Measurements from ENCODE around the gene RAB31. TPM values are rescaled to one million over a fixed set of nuclear protein-coding genes. Genes with fewer than 3 reads are reported as not detected.

RAB31 gene
- total and polyA plus RNA-seq, 2 experiments from 2014 or later = 8.7 to 27.7 TPM

GRCh38 chr18:9771261-9771976 is 63.3 kb downstream of the RAB31 start:
- no peaks in the 10 kb centered on the region for H3K36me3 ChIP-seq

GRCh38 chr18:9771977-9772660 is 64.0 kb downstream of the RAB31 start:
- H3K27me3 ChIP-seq = no peaks in the 10 kb centered on the region
- H3K4me3 ChIP-seq = no peak overlapping the region
- H3K9me3 ChIP-seq (ENCODE audit: low read depth) = no peaks in the 10 kb centered on the region
- H3K27ac ChIP-seq = no peak overlapping the region
- TF ChIP-seq CTCF (IDR thresholded peaks at IDR 0.05; ENCODE audit: low read depth, low read length) = no peak
- H3K4me1 ChIP-seq (ENCODE audit: low read depth) = no peaks in the 10 kb centered on the region
- DNase-seq (ENCODE audit: low read depth in 1 of 2, low spot score in 1 of 2) = no peak
- H3K36me3 ChIP-seq = no peaks in the 10 kb centered on the region

More at GRCh38 chr18:9771261-9771976, 63.3 kb downstream of the RAB31 start:
- peak; percentile 98 for TF ChIP-seq CTCF (IDR thresholded peaks at IDR 0.05; ENCODE audit: low read depth, low read length)
- Histone ChIP-seq H3K9me3 (ENCODE audit: low read depth) (no peaks in the 10 kb centered on the region), H3K4me1 (ENCODE audit: low read depth) (no peaks in the 10 kb centered on the region), H3K27ac (no peak overlapping the region), H3K27me3 (no peaks in the 10 kb centered on the region), H3K4me3 (no peak overlapping the region)
- peak; percentile 76 to 81 for DNase-seq (ENCODE audit: low read depth in 1 of 2, low spot score in 1 of 2)

GRCh38 chr18:9772847-9773677 is 65.0 kb downstream of the RAB31 start:
- no peak for TF ChIP-seq CTCF (IDR thresholded peaks at IDR 0.05; ENCODE audit: low read depth, low read length)
- no peaks in the 10 kb centered on the region for H3K36me3 ChIP-seq
- no peak for DNase-seq (ENCODE audit: low read depth in 1 of 2, low spot score in 1 of 2)
- no peak overlapping the region for H3K4me3 ChIP-seq
- no peak overlapping the region for H3K27ac ChIP-seq
- no peaks in the 10 kb centered on the region for H3K4me1 ChIP-seq (ENCODE audit: low read depth)
- no peaks in the 10 kb centered on the region for H3K9me3 ChIP-seq (ENCODE audit: low read depth)
- H3K27me3 ChIP-seq = no peaks in the 10 kb centered on the region

- Histone ChIP-seq H3K27ac (no peak overlapping the region), H3K36me3 (no peaks in the 10 kb centered on the region), H3K9me3 (ENCODE audit: low read depth) (no peaks in the 10 kb centered on the region), H3K27me3 (no peaks in the 10 kb centered on the region), H3K4me1 (ENCODE audit: low read depth) (no peaks in the 10 kb centered on the region), H3K4me3 (no peak overlapping the region)
- no peak for TF ChIP-seq CTCF (IDR thresholded peaks at IDR 0.05; ENCODE audit: low read depth, low read length)
- DNase-seq (ENCODE audit: low read depth in 1 of 2, low spot score in 1 of 2) = no peak
These were observed 66.0 kb downstream of the RAB31 start for GRCh38 chr18:9774150-9774549.

- H3K4me3 ChIP-seq = no peak overlapping the region
- peak in 1 of 2 donors; percentile 83 for DNase-seq (ENCODE audit: low read depth in 1 of 2, low spot score in 1 of 2)
- TF ChIP-seq CTCF (IDR thresholded peaks at IDR 0.05; ENCODE audit: low read depth, low read length) = no peak
- H3K4me1 ChIP-seq (ENCODE audit: low read depth) = no peaks in the 10 kb centered on the region
- H3K27me3 ChIP-seq = no peaks in the 10 kb centered on the region
- H3K27ac ChIP-seq = no peak overlapping the region
- H3K36me3 ChIP-seq = no peaks in the 10 kb centered on the region
- H3K9me3 ChIP-seq (ENCODE audit: low read depth) = no peaks in the 10 kb centered on the region
These were observed 67.1 kb downstream of the RAB31 start for GRCh38 chr18:9775178-9775577.
